Liver (tissue), 3 donors: Measurements from ENCODE around the gene GXYLT1.

Experiments used
- EGR1 ChIP-seq, 2 donors: IDR thresholded peaks; 2 replicates each; pipeline ENCODE4 v1.6.1; 2016 to 2018; ENCODE audit warnings: antibody characterized with exemption in 2 of 2, low read depth in 2 of 2
- FOXA1 ChIP-seq: IDR thresholded peaks from 2 replicates; pipeline ENCODE4 v1.6.1; 2016; ENCODE audit warnings: antibody characterized with exemption
- GABPA ChIP-seq, 2 donors: IDR thresholded peaks in 1 of 2; conservative IDR thresholded peaks in 1 of 2; 2 replicates each; pipeline ENCODE4 v1.6.1; 2016; ENCODE audit warnings: antibody characterized with exemption in 2 of 2, mild to moderate bottlenecking in 1 of 2, moderate library complexity in 1 of 2
- HNF4A ChIP-seq, 2 donors: conservative IDR thresholded peaks; 2 replicates each; pipeline ENCODE4 v1.6.1; 2016; ENCODE audit warnings: antibody characterized with exemption in 2 of 2, mild to moderate bottlenecking in 2 of 2
- JUND ChIP-seq, 2 donors: IDR thresholded peaks; 2 replicates each; pipeline ENCODE4 v1.6.1; 2016; ENCODE audit warnings: antibody characterized with exemption in 2 of 2
- RAD21 ChIP-seq, 2 donors: IDR thresholded peaks; 2 replicates each; pipeline ENCODE4 v1.6.1; 2016; ENCODE audit warnings: antibody characterized with exemption in 2 of 2, mild to moderate bottlenecking in 2 of 2
- RXRA ChIP-seq, 2 donors: IDR thresholded peaks; 2 replicates each; pipeline ENCODE4 v1.6.1; 2017 to 2018; ENCODE audit warnings: antibody characterized with exemption in 2 of 2, mild to moderate bottlenecking in 1 of 2
- SP1 ChIP-seq: IDR thresholded peaks from 2 replicates; pipeline ENCODE4 v1.6.1; 2018; ENCODE audit warnings: antibody characterized with exemption, mild to moderate bottlenecking
- TAF1 ChIP-seq: conservative IDR thresholded peaks from 2 replicates; pipeline ENCODE4 v1.6.1; 2016; ENCODE audit warnings: antibody characterized with exemption, mild to moderate bottlenecking
- TF ChIP-seq, protein P1 (sequence below): fragments of 150-350 bp; IDR thresholded peaks from 2 replicates; pipeline ENCODE4 v1.5.1; 2017; ENCODE audit warnings: improper control_type of control experiment, low read depth, low read length; ENCODE audit not compliant: missing input control
- TF ChIP-seq, protein P2 (sequence below): IDR thresholded peaks from 2 replicates; pipeline ENCODE4 v1.6.1; 2016; ENCODE audit warnings: antibody characterized with exemption
- TF ChIP-seq, protein P3 (sequence below): IDR thresholded peaks from 2 replicates; pipeline ENCODE4 v1.6.1; 2016; ENCODE audit warnings: antibody characterized with exemption
- TF ChIP-seq, protein P4 (sequence below): IDR thresholded peaks from 2 replicates; pipeline ENCODE4 v1.6.1; 2016; ENCODE audit warnings: antibody characterized with exemption, mild to moderate bottlenecking
- TF ChIP-seq, protein P5 (sequence below): IDR thresholded peaks from 2 replicates; pipeline ENCODE4 v1.6.1; 2016; ENCODE audit warnings: antibody characterized with exemption
- donor health status: healthy.
- donor health status: healthy.

DNA sequence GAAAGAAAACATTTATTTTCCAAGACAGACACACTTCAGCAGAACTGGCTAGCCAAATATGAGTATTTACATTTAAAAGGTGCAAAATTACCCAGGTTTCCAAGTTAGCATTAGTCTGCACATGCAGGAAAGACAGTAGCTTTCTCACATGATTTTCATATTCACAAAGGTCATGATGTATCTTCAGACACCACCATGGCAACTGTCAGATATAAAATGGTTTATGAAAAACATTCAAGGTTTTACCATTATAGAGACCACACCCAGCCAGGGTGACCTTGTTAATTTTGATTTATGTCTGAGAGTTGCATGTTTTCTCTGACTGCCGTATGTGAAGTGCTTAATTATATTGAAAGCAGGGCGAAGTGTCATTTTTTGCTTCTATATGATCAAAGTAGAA lies 91.2 kb downstream of the GXYLT1 start:
- TF ChIP-seq, protein P1, sequence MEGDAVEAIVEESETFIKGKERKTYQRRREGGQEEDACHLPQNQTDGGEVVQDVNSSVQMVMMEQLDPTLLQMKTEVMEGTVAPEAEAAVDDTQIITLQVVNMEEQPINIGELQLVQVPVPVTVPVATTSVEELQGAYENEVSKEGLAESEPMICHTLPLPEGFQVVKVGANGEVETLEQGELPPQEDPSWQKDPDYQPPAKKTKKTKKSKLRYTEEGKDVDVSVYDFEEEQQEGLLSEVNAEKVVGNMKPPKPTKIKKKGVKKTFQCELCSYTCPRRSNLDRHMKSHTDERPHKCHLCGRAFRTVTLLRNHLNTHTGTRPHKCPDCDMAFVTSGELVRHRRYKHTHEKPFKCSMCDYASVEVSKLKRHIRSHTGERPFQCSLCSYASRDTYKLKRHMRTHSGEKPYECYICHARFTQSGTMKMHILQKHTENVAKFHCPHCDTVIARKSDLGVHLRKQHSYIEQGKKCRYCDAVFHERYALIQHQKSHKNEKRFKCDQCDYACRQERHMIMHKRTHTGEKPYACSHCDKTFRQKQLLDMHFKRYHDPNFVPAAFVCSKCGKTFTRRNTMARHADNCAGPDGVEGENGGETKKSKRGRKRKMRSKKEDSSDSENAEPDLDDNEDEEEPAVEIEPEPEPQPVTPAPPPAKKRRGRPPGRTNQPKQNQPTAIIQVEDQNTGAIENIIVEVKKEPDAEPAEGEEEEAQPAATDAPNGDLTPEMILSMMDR, result no peak
- TF ChIP-seq TAF1, result no peak
- no peak for TF ChIP-seq RAD21 (IDR thresholded peaks at IDR 0.05)
- TF ChIP-seq EGR1 (IDR thresholded peaks at IDR 0.05; ENCODE audit: low read depth in 2 of 2), result no peak
- TF ChIP-seq, protein P2, sequence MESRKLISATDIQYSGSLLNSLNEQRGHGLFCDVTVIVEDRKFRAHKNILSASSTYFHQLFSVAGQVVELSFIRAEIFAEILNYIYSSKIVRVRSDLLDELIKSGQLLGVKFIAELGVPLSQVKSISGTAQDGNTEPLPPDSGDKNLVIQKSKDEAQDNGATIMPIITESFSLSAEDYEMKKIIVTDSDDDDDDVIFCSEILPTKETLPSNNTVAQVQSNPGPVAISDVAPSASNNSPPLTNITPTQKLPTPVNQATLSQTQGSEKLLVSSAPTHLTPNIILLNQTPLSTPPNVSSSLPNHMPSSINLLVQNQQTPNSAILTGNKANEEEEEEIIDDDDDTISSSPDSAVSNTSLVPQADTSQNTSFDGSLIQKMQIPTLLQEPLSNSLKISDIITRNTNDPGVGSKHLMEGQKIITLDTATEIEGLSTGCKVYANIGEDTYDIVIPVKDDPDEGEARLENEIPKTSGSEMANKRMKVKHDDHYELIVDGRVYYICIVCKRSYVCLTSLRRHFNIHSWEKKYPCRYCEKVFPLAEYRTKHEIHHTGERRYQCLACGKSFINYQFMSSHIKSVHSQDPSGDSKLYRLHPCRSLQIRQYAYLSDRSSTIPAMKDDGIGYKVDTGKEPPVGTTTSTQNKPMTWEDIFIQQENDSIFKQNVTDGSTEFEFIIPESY, result no peak
- TF ChIP-seq, protein P3, sequence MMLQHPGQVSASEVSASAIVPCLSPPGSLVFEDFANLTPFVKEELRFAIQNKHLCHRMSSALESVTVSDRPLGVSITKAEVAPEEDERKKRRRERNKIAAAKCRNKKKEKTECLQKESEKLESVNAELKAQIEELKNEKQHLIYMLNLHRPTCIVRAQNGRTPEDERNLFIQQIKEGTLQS, result no peak
- TF ChIP-seq FOXA1, result no peak
- TF ChIP-seq, protein P4, sequence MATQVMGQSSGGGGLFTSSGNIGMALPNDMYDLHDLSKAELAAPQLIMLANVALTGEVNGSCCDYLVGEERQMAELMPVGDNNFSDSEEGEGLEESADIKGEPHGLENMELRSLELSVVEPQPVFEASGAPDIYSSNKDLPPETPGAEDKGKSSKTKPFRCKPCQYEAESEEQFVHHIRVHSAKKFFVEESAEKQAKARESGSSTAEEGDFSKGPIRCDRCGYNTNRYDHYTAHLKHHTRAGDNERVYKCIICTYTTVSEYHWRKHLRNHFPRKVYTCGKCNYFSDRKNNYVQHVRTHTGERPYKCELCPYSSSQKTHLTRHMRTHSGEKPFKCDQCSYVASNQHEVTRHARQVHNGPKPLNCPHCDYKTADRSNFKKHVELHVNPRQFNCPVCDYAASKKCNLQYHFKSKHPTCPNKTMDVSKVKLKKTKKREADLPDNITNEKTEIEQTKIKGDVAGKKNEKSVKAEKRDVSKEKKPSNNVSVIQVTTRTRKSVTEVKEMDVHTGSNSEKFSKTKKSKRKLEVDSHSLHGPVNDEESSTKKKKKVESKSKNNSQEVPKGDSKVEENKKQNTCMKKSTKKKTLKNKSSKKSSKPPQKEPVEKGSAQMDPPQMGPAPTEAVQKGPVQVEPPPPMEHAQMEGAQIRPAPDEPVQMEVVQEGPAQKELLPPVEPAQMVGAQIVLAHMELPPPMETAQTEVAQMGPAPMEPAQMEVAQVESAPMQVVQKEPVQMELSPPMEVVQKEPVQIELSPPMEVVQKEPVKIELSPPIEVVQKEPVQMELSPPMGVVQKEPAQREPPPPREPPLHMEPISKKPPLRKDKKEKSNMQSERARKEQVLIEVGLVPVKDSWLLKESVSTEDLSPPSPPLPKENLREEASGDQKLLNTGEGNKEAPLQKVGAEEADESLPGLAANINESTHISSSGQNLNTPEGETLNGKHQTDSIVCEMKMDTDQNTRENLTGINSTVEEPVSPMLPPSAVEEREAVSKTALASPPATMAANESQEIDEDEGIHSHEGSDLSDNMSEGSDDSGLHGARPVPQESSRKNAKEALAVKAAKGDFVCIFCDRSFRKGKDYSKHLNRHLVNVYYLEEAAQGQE, result no peak
- TF ChIP-seq GABPA (IDR thresholded peaks at IDR 0.05 in 1 of 2, conservative IDR thresholded peaks at IDR 0.05 in 1 of 2), result no peak
- TF ChIP-seq SP1, result no peak
- TF ChIP-seq, protein P5, sequence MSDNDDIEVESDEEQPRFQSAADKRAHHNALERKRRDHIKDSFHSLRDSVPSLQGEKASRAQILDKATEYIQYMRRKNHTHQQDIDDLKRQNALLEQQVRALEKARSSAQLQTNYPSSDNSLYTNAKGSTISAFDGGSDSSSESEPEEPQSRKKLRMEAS, result no peak
- TF ChIP-seq JUND (IDR thresholded peaks at IDR 0.05), result no peak
- TF ChIP-seq HNF4A (conservative IDR thresholded peaks at IDR 0.05), result no peak
- TF ChIP-seq RXRA (IDR thresholded peaks at IDR 0.05), result no peak
